ENCODE data around the gene PEX12.
A peak's percentile ranks its signal among the peaks of the same experiment; 100 is the strongest.

PEX12 gene

DNA sequence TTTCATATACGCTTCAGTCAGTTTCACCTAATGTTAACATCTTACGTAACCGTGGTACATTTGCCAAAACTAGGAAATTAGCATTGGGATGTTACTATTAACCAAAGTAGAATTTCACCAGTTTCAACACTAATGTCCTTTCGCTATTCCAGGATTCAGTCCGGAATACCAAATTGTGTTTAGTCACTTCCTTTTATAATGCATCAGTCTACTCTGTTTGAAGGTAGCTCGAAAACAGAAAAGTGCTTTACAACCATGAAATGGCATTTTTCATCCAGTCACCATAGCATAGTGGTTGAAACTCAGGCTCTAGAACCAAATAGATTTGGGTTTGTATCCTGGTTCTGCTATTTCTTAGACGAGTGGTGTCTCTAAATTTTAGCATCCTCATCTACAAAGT lies 38.2 kb upstream of the PEX12 start (continued):
- no peak for TF ChIP-seq CSDC2 (CRISPR knock-in tag; IDR thresholded peaks at IDR 0.05)
- no peak for TF ChIP-seq ZC3H10 (CRISPR knock-in tag; IDR thresholded peaks at IDR 0.05)
- no peak for TF ChIP-seq RARB (CRISPR knock-in tag; IDR thresholded peaks at IDR 0.05)
- no peak for TF ChIP-seq TCF4 (CRISPR knock-in tag; IDR thresholded peaks at IDR 0.05; ENCODE audit: borderline replicate concordance)
- TF ChIP-seq ZNF70 (CRISPR knock-in tag; IDR thresholded peaks at IDR 0.05): no peak
- no peak for TF ChIP-seq ZNF8 (CRISPR knock-in tag; IDR thresholded peaks at IDR 0.05)
- no peak for TF ChIP-seq ZFP3 (CRISPR knock-in tag; IDR thresholded peaks at IDR 0.05)
- TF ChIP-seq GLIS3 (CRISPR knock-in tag; IDR thresholded peaks at IDR 0.05): no peak
- TF ChIP-seq ARNTL (CRISPR knock-in tag; IDR thresholded peaks at IDR 0.05; ENCODE audit: borderline replicate concordance, low read depth): no peak
- TF ChIP-seq, protein P1, sequence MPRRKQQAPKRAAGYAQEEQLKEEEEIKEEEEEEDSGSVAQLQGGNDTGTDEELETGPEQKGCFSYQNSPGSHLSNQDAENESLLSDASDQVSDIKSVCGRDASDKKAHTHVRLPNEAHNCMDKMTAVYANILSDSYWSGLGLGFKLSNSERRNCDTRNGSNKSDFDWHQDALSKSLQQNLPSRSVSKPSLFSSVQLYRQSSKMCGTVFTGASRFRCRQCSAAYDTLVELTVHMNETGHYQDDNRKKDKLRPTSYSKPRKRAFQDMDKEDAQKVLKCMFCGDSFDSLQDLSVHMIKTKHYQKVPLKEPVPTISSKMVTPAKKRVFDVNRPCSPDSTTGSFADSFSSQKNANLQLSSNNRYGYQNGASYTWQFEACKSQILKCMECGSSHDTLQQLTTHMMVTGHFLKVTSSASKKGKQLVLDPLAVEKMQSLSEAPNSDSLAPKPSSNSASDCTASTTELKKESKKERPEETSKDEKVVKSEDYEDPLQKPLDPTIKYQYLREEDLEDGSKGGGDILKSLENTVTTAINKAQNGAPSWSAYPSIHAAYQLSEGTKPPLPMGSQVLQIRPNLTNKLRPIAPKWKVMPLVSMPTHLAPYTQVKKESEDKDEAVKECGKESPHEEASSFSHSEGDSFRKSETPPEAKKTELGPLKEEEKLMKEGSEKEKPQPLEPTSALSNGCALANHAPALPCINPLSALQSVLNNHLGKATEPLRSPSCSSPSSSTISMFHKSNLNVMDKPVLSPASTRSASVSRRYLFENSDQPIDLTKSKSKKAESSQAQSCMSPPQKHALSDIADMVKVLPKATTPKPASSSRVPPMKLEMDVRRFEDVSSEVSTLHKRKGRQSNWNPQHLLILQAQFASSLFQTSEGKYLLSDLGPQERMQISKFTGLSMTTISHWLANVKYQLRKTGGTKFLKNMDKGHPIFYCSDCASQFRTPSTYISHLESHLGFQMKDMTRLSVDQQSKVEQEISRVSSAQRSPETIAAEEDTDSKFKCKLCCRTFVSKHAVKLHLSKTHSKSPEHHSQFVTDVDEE (CRISPR knock-in tag; IDR thresholded peaks at IDR 0.05): no peak
- no peak for TF ChIP-seq ZNF565 (CRISPR knock-in tag; conservative IDR thresholded peaks at IDR 0.05; ENCODE audit: low read depth)

DNA sequence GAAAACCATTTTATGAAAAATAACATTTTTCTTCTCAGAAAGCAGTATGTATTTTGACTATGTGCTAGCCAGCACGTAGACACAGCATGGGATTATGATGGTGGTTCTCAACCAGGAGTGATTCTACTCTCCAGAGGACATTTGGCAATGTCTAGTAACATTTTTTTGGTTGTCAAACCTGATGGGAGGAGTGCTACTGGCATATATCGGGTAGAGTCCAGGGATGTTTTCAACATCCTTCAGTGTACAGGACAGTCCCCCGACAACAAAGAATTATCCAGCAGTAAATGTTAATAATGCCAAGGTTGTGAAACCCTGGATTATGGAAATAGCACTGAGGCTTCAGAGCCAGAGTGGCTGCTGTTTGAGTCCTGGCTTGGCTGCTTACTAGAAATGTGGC lies 36.4 kb upstream of the PEX12 start:
- no peak for TF ChIP-seq ESRRG (CRISPR knock-in tag; IDR thresholded peaks at IDR 0.05)
- no peak for TF ChIP-seq ZNF70 (CRISPR knock-in tag; IDR thresholded peaks at IDR 0.05)
- no peak for TF ChIP-seq PPARA (CRISPR knock-in tag; IDR thresholded peaks at IDR 0.05; ENCODE audit: borderline replicate concordance)
- no peak for TF ChIP-seq ZNF8 (CRISPR knock-in tag; IDR thresholded peaks at IDR 0.05)
- TF ChIP-seq, protein P1 (CRISPR knock-in tag; IDR thresholded peaks at IDR 0.05): no peak
- TF ChIP-seq ISL1 (CRISPR knock-in tag; IDR thresholded peaks at IDR 0.05): no peak
- no peak for TF ChIP-seq SNAI2 (CRISPR knock-in tag; IDR thresholded peaks at IDR 0.05)
- no peak for TF ChIP-seq POU6F1 (CRISPR knock-in tag; IDR thresholded peaks at IDR 0.05; ENCODE audit: borderline replicate concordance, low read depth)
- TF ChIP-seq BACH2 (CRISPR knock-in tag; IDR thresholded peaks at IDR 0.05; ENCODE audit: borderline replicate concordance): no peak
- no peak for TF ChIP-seq ZC3H10 (CRISPR knock-in tag; IDR thresholded peaks at IDR 0.05)
- no peak for TF ChIP-seq PATZ1 (CRISPR knock-in tag; IDR thresholded peaks at IDR 0.05; ENCODE audit: borderline replicate concordance)
- no peak for TF ChIP-seq GLIS3 (CRISPR knock-in tag; IDR thresholded peaks at IDR 0.05)
- no peak for TF ChIP-seq OSR1 (CRISPR knock-in tag; IDR thresholded peaks at IDR 0.05)
- TF ChIP-seq ZNF565 (CRISPR knock-in tag; conservative IDR thresholded peaks at IDR 0.05; ENCODE audit: low read depth): no peak
- no peak for TF ChIP-seq ARNTL (CRISPR knock-in tag; IDR thresholded peaks at IDR 0.05; ENCODE audit: borderline replicate concordance, low read depth)
- TF ChIP-seq TCF4 (CRISPR knock-in tag; IDR thresholded peaks at IDR 0.05; ENCODE audit: borderline replicate concordance): no peak
- no peak for TF ChIP-seq RARB (CRISPR knock-in tag; IDR thresholded peaks at IDR 0.05)
- no peak for TF ChIP-seq TOX (CRISPR knock-in tag; IDR thresholded peaks at IDR 0.05; ENCODE audit: borderline replicate concordance)
- ATAC-seq: no peak

DNA sequence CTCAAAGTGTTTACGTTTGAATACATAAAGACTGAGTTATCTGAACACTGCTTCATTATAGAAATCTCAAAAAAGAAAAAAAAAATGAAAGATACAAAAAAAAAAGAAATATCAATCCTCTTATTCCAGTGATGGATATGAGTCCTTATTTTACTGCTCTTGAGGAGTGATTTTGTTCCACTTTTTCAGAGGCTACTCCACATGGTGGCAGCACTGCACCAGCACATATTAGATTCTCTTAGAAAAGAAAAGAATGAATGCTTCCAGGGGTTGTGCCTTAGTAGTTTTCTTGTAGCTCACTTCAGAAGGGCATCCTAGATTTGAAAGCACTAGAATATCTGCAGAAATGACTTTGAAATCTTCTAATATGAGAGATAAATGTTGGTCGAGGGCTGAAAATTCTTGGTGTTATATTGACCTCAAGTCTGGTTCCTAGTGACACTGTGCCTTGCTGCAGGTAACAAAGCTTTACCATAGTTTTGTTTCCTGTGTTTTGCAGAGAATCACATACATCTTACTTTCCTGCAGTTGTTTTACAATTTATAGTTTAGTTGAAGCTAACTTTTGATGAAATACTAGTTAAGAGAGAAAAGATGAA lies 34.7 kb upstream of the PEX12 start:
- ATAC-seq: peak; percentile 79
- TF ChIP-seq ZC3H10 (CRISPR knock-in tag; IDR thresholded peaks at IDR 0.05): no peak
- TF ChIP-seq TOX (CRISPR knock-in tag; IDR thresholded peaks at IDR 0.05; ENCODE audit: borderline replicate concordance): no peak
- TF ChIP-seq GLIS3 (CRISPR knock-in tag; IDR thresholded peaks at IDR 0.05): no peak
- TF ChIP-seq, protein P2, sequence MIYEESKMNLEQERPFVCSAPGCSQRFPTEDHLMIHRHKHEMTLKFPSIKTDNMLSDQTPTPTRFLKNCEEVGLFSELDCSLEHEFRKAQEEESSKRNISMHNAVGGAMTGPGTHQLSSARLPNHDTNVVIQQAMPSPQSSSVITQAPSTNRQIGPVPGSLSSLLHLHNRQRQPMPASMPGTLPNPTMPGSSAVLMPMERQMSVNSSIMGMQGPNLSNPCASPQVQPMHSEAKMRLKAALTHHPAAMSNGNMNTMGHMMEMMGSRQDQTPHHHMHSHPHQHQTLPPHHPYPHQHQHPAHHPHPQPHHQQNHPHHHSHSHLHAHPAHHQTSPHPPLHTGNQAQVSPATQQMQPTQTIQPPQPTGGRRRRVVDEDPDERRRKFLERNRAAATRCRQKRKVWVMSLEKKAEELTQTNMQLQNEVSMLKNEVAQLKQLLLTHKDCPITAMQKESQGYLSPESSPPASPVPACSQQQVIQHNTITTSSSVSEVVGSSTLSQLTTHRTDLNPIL (CRISPR knock-in tag; IDR thresholded peaks at IDR 0.05; ENCODE audit: low read depth): no peak
- no peak for TF ChIP-seq PPARA (CRISPR knock-in tag; IDR thresholded peaks at IDR 0.05; ENCODE audit: borderline replicate concordance)
- no peak for TF ChIP-seq ISL1 (CRISPR knock-in tag; IDR thresholded peaks at IDR 0.05)
- TF ChIP-seq CSRNP3 (CRISPR knock-in tag; IDR thresholded peaks at IDR 0.05): no peak
- TF ChIP-seq CSDC2 (CRISPR knock-in tag; IDR thresholded peaks at IDR 0.05): no peak
- TF ChIP-seq ZNF70 (CRISPR knock-in tag; IDR thresholded peaks at IDR 0.05): no peak
- TF ChIP-seq ESRRG (CRISPR knock-in tag; IDR thresholded peaks at IDR 0.05): no peak
- TF ChIP-seq ZNF8 (CRISPR knock-in tag; IDR thresholded peaks at IDR 0.05): no peak
- TF ChIP-seq POU6F1 (CRISPR knock-in tag; IDR thresholded peaks at IDR 0.05; ENCODE audit: borderline replicate concordance, low read depth): no peak

All from SK-N-SH treated with all-trans-retinoic acid at 6 μM for 48 hours (cell line).